T-helper 1 cell treated with Interleukin-12 subunit alpha and Interleukin-12 subunit beta and Interleukin-4 antibody, amounts not matched to agents 30 μg/mL and 1 μg/mL, for 36 hours (primary cell): ENCODE results near the gene AACS.
"Not testable (repeated sequence)": the region's sequence is repeated elsewhere in the genome, so short reads cannot be mapped to it uniquely, and the experiment has no call there.

Experiments used
- H3K27ac Mint-ChIP-seq: one replicate; pipeline ENCODE4 v1.8.0; 2021; ENCODE audit warnings: mild to moderate bottlenecking, mixed read lengths
- H3K27me3 Mint-ChIP-seq: one replicate; pipeline ENCODE4 v1.8.0; 2021; ENCODE audit warnings: low read depth, mixed read lengths
- H3K36me3 Mint-ChIP-seq: one replicate; pipeline ENCODE4 v1.8.0; 2021; ENCODE audit warnings: low read depth, mixed read lengths
- H3K4me1 Mint-ChIP-seq: one replicate; pipeline ENCODE4 v1.8.0; 2021; ENCODE audit warnings: low read depth, mixed read lengths
- H3K4me3 Mint-ChIP-seq: one replicate; pipeline ENCODE4 v1.8.0; 2021; ENCODE audit warnings: mild to moderate bottlenecking, moderate library complexity, mixed read lengths
- H3K9me3 Mint-ChIP-seq: one replicate; pipeline ENCODE4 v1.8.0; 2021; ENCODE audit warnings: mixed read lengths

AACS gene

DNA sequence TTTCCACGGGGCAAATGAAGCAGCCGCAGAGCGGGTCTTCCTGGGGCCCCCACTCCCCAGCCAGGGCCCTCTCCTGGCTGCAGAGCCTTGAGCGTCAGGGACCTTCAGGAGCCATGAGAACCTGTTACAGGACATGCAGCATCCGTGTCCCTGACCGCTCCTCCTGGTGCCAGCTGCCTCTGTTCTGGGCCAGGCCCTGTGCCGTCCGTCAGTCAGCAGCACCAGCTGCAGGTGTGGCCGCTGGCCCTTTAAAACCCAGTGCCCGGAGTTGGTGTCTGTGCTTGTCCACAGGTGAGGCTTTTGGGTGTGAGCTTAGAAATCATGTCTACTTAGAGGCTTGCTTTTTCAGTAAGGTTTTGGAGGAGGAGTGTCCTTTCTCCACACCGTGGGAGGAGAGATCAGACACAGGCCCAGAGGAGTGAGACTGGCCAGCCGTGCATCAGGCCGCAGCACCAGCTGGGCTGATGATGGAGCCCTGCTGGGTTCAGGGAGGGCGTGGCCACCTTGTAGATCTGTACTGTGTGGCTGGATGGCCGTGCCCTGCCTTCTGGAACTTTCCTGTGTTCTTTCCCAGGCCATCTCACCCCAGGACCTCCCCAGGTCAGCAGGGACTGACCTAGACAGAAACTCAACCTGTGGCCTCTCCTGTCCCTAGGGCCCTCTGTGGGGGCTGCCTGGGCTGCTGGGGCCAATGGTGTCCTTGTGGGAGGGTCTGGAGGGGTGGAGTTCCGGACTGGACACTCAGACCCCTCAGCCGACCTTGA lies 27.1 kb downstream of the AACS start:
- Mint-ChIP-seq H3K4me3 (no peak overlapping the region), H3K9me3 (no peaks in the 10 kb centered on the region), H3K27me3 (no peaks in the 10 kb centered on the region), H3K36me3 (peaks cover 7% of the 10 kb centered on the region), H3K27ac (no peak overlapping the region), H3K4me1 (peaks cover 1% of the 10 kb centered on the region)

- no peaks in the 10 kb centered on the region for H3K27me3 Mint-ChIP-seq
- H3K4me3 Mint-ChIP-seq = no peak overlapping the region
- peaks cover 7% of the 10 kb centered on the region for H3K36me3 Mint-ChIP-seq
- no peak overlapping the region for H3K27ac Mint-ChIP-seq
- H3K9me3 Mint-ChIP-seq = no peaks in the 10 kb centered on the region
- H3K4me1 Mint-ChIP-seq = peaks cover 1% of the 10 kb centered on the region
Observed at GRCh38 chr12:125092872-125093680, 27.8 kb downstream of the AACS start.

- no peaks in the 10 kb centered on the region for H3K9me3 Mint-ChIP-seq
- no peak overlapping the region for H3K4me3 Mint-ChIP-seq
- H3K27ac Mint-ChIP-seq = no peak overlapping the region
- H3K36me3 Mint-ChIP-seq = peaks cover 7% of the 10 kb centered on the region
- no peaks in the 10 kb centered on the region for H3K27me3 Mint-ChIP-seq
- peaks cover 3% of the 10 kb centered on the region for H3K4me1 Mint-ChIP-seq
Observed at GRCh38 chr12:125093681-125094330, 28.6 kb downstream of the AACS start.

GRCh38 chr12:125096894-125097293 lies 31.7 kb downstream of the AACS start:
- H3K27me3 Mint-ChIP-seq = no peaks in the 10 kb centered on the region
- no peak overlapping the region for H3K27ac Mint-ChIP-seq
- peaks cover 7% of the 10 kb centered on the region for H3K36me3 Mint-ChIP-seq
- peaks cover 9% of the 10 kb centered on the region for H3K4me1 Mint-ChIP-seq
- no peak overlapping the region for H3K4me3 Mint-ChIP-seq
- no peaks in the 10 kb centered on the region for H3K9me3 Mint-ChIP-seq

GRCh38 chr12:125097427-125097826 lies 32.2 kb downstream of the AACS start:
- Mint-ChIP-seq H3K9me3 (no peaks in the 10 kb centered on the region), H3K27ac (no peak overlapping the region), H3K4me3 (no peak overlapping the region), H3K36me3 (peaks cover 7% of the 10 kb centered on the region), H3K4me1 (peaks cover 9% of the 10 kb centered on the region), H3K27me3 (no peaks in the 10 kb centered on the region)

DNA sequence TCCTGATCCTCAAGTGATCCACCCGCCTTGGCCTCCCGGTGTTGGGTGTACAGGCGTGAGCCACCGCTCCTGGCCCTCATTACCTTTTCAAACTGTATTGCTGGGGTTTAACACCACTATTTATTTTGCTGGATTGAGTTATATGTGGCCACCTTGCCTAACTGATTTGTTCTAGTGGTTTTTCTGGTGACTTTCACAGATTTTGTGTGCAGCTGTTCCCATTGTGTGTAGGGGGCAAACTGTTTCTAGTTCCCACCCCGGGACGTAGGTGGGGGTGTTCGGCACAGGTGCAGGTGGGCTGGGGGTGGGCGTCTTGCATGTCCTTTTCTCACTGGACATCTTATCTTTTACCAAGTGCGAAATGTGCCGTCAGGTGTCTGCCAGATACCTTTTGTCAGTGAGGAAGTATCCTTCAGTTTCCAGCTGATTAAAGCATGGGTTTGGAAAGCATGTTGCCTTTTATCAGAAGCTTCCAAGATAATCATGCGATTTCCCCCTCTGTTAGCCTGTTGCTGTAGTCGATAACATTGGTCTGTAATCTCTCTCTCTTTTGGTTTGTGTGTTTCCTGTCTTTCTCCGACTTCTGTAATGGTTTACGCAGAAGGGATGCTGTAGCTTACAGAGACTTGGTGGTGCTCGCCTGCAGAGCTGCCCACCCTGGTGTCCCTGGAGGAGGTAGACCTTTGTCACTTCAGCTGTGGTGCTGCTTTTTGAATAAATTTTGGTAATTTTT lies 33.6 kb downstream of the AACS start:
- no peaks in the 10 kb centered on the region for H3K27me3 Mint-ChIP-seq
- H3K36me3 Mint-ChIP-seq = peaks cover 7% of the 10 kb centered on the region
- no peaks in the 10 kb centered on the region for H3K9me3 Mint-ChIP-seq
- H3K27ac Mint-ChIP-seq = no peak overlapping the region
- no peak overlapping the region for H3K4me3 Mint-ChIP-seq
- peaks cover 9% of the 10 kb centered on the region for H3K4me1 Mint-ChIP-seq

DNA sequence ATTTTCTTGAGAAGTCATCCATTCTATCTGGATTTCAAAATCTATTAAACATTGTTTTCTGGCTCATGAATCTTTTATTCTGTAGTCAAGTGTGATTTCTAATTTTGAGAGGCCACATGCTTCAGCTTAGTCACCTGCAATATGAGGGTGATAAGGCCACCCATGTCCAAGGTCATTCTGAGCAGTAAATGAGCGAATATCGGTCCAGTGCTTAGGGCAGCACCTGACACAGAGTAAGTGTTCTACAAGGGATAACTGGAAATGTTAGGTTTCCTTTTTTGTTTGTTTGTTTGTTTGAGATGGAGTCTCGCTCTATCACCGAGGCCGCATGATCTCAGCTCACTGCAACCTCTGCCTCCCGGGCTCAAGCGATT lies 34.2 kb downstream of the AACS start:
- Mint-ChIP-seq H3K4me3 (no peak overlapping the region), H3K27me3 (no peaks in the 10 kb centered on the region), H3K4me1 (peaks cover 9% of the 10 kb centered on the region)

DNA sequence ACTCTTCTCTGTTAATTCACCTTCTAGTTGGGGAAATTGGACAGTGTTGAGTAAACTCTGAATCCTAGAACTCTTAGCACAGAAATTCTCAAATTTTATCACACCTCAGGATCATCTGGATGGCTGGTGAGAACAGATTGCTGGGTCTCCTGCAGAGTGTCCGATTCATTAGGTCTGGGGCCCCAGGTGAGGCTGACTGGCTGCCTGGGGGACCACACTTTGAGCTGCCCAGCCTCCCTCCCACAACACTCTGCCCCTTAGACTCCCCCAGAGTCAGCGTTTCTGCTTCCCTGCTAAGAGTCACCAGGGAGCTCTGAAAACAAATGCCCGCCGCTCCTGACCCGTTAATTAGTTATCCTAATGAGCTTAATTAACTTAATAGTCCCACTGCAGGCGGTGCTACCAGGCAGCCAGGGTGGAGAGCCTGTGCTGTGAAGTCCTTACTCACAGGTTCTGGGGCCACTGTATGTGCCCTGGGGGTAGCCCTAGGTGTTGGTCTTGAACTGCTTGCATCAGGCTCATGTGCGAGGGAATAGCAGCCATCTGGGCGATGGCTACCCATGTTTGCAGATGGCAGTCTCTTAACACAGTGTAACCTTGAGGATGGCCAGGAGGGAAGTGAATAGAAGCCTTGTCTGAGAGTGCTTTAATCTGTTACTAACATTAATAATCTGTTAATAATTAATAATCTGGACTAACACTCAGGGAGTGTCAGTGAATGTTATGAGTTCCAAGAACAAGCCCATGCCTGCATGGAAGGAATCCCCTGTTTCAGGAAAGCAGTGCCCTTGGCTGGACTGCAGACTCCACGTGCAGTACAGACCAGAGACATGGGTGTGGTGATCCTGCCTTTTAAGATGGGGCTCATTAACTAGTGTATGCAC lies 35.6 kb downstream of the AACS start:
- H3K4me3 Mint-ChIP-seq = no peak overlapping the region
- H3K9me3 Mint-ChIP-seq = no peaks in the 10 kb centered on the region
- no peak overlapping the region for H3K27ac Mint-ChIP-seq
- no peaks in the 10 kb centered on the region for H3K27me3 Mint-ChIP-seq
- H3K36me3 Mint-ChIP-seq = peaks cover 4% of the 10 kb centered on the region
- peaks cover 8% of the 10 kb centered on the region for H3K4me1 Mint-ChIP-seq

More for the DNA sequence above, 34.2 kb downstream of the AACS start:
- Mint-ChIP-seq H3K36me3 (peaks cover 7% of the 10 kb centered on the region), H3K27ac (no peak overlapping the region), H3K9me3 (no peaks in the 10 kb centered on the region)

DNA sequence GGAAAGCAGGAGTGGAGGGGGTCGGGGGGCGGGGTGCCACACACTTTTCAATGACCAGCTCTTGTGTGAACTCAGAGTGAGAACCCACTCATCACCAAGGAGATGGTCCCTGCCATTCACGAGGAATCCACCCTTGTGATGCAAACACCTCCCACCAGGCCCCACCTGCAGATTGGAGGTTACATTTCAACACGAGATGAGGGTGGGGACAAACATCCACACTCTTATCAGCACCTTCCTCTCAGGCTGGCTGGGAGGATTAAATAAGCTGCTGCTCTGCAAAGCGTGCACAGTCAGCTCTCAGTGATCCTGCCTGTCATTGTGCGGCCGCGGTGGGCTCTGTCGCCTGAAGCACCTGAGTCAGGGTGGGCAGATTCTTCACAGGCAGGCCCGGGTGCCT lies 39.7 kb downstream of the AACS start:
- H3K4me3 Mint-ChIP-seq = no peak overlapping the region

DNA sequence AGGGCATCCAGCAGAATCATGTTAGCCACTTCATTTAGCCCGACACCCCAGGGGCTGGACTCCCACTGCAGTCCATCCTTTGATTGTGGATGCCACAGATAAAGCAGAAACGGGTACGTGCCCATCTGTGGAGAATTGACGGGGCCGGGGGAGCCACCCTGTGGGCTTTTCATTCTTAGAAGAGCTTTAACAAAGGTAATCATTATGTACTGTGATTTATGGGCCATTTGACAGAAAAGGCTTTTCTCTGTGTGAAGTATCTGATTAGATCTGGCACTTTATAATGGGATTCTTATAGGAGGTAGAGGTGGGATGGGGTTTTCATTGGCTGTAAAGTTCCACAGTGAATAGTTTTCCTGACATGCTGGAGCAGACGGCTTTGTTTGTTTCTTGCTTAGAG lies 40.4 kb downstream of the AACS start:
- no peak overlapping the region for H3K4me3 Mint-ChIP-seq
- H3K27ac Mint-ChIP-seq = no peak overlapping the region
- no peaks in the 10 kb centered on the region for H3K27me3 Mint-ChIP-seq
- peaks cover 15% of the 10 kb centered on the region for H3K36me3 Mint-ChIP-seq
- no peaks in the 10 kb centered on the region for H3K4me1 Mint-ChIP-seq
- H3K9me3 Mint-ChIP-seq = no peaks in the 10 kb centered on the region

More for the DNA sequence above, 39.7 kb downstream of the AACS start:
- Mint-ChIP-seq H3K27me3 (no peaks in the 10 kb centered on the region), H3K9me3 (no peaks in the 10 kb centered on the region), H3K27ac (no peak overlapping the region), H3K36me3 (peaks cover 15% of the 10 kb centered on the region), H3K4me1 (no peaks in the 10 kb centered on the region)

DNA sequence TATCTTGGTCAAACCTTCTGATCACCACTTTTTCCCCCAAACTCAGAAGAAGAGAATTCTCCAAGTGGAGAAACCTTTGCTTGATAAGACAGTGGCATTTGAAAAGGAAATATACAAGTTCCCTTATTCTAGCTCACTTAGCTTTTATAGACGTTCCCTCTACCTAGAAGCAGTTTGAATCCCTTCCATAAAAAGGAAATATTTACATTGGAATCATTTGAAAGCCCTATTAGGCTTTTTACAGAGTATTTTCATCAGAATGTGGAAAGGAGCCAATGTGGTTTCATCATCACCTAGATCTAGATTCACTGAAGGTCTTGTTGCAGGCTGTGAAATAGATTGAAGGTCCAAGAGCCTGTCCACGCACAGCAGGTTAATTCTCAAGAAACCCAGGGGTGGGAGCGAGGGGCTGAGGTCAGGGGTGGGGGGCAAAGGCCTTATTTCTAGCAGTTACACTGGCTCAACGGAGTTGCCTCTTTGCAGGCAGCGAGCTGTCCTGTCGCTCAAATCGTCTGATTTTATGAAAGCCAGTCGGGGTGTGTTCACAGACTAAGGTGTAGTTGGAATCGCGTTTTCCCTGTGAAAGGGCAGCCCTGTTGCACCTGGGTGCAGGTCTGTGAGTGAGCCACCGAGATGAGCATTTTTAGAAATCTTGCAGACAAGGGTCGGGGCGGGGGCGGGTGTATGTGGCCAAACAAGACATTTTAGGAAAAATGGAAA lies 45.6 kb downstream of the AACS start:
- no peak overlapping the region for H3K4me3 Mint-ChIP-seq
- H3K27ac Mint-ChIP-seq = no peak overlapping the region

DNA sequence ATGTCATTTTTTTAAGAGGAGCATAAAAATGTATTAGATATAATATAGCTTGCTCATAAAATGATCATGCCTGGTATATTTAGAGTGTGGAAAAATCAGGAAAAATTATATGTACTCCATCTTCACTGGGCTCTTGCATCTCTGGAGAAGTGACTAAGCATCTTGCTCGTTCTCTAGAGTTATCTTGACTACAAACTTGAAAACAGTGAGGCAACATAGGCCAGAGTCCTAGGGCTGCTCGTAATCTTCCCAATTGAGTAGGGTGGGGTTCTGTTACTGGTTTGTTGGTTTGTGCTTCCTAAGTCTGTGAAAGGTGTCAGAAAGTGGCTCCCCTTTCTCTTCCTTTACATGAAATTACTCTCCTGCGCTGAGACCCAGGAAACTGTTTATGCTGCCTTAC lies 46.2 kb downstream of the AACS start:
- H3K4me1 Mint-ChIP-seq = no peaks in the 10 kb centered on the region
- no peak overlapping the region for H3K27ac Mint-ChIP-seq
- no peaks in the 10 kb centered on the region for H3K9me3 Mint-ChIP-seq
- no peaks in the 10 kb centered on the region for H3K27me3 Mint-ChIP-seq
- H3K36me3 Mint-ChIP-seq = peaks cover 24% of the 10 kb centered on the region
- no peak overlapping the region for H3K4me3 Mint-ChIP-seq

More for the DNA sequence above, 45.6 kb downstream of the AACS start:
- Mint-ChIP-seq H3K27me3 (no peaks in the 10 kb centered on the region), H3K36me3 (peaks cover 24% of the 10 kb centered on the region), H3K9me3 (no peaks in the 10 kb centered on the region), H3K4me1 (no peaks in the 10 kb centered on the region)

DNA sequence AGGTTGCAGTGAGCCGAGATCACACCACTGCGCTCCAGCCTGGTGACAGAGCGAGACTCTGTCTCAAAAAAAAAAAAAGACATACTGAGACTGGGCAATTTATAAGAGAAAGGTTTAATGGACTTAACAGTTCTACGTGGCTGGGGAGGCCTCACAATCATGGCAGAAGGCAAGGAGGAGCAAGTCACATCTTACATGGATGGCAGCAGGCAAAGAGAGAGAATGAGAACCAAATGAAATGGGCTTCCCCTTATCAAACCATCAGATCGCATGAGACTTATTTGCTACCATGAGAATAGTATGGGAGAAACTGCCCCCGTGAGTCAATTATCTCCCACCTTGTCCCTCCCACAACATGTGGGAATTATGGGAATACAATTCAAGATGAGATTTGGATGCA lies 47.4 kb downstream of the AACS start:
- H3K36me3 Mint-ChIP-seq = peaks cover 24% of the 10 kb centered on the region

More for the DNA sequence above, 47.4 kb downstream of the AACS start:
- not testable (repeated sequence) for H3K9me3 Mint-ChIP-seq, H3K4me3 Mint-ChIP-seq, H3K27ac Mint-ChIP-seq, H3K27me3 Mint-ChIP-seq, H3K4me1 Mint-ChIP-seq
